ENCODE results near the gene PIH1D1.

The PIH1D1 gene

DNA sequence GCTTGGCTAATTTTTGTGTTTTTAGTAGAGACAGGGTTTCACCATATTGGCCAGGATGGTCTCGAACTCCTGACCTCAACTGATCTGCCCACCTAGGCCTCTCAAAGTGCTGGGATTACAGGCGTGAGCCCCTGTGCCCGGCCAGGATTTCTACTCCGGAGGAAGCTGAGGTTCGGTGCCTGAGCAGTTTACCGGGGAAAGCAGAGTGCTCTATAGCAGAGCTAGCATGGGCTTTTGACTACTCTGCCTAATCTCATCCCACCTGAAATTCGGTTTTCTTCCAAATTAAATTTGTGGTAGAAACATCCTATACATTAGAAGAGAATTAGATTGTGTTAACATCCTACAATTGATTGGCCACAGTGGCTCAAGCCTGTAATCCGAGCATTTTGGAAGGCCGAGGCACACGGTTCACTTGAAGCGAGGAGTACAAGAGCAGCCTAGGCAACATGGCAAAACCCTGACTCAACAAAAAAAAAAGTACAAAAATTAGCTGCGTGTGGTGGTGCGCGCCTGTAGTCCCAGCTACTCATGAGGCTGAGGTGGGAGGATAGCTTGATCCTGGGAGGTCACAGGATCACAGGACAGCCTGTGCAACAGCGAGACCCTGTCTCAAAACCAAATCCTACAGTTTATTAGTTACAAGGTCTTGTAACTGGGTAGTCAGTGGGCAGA, 37.4 kb upstream of the PIH1D1 start:
- no peak for DNase-seq (ENCODE audit: low read depth)
- H3K4me3 ChIP-seq (replicated peaks; ENCODE audit: low read depth, low read length): peak overlapping the region; percentile 100
- TF ChIP-seq, protein P1, sequence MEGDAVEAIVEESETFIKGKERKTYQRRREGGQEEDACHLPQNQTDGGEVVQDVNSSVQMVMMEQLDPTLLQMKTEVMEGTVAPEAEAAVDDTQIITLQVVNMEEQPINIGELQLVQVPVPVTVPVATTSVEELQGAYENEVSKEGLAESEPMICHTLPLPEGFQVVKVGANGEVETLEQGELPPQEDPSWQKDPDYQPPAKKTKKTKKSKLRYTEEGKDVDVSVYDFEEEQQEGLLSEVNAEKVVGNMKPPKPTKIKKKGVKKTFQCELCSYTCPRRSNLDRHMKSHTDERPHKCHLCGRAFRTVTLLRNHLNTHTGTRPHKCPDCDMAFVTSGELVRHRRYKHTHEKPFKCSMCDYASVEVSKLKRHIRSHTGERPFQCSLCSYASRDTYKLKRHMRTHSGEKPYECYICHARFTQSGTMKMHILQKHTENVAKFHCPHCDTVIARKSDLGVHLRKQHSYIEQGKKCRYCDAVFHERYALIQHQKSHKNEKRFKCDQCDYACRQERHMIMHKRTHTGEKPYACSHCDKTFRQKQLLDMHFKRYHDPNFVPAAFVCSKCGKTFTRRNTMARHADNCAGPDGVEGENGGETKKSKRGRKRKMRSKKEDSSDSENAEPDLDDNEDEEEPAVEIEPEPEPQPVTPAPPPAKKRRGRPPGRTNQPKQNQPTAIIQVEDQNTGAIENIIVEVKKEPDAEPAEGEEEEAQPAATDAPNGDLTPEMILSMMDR (IDR thresholded peaks at IDR 0.05; ENCODE audit: low read length, missing control alignments): no peak

GRCh38 chr19:49488046-49488862, 36.6 kb upstream of the PIH1D1 start:
- TF ChIP-seq, protein P1 (IDR thresholded peaks at IDR 0.05; ENCODE audit: low read length, missing control alignments): no peak
- H3K4me3 ChIP-seq (replicated peaks; ENCODE audit: low read depth, low read length): peak overlapping the region; percentile 100
- DNase-seq (ENCODE audit: low read depth): no peak

- peak within 1 kb of the TSS; percentile 100 for H3K4me3 ChIP-seq (replicated peaks; ENCODE audit: low read depth, low read length)
- DNase-seq (ENCODE audit: low read depth): peak; percentile 100
- TF ChIP-seq, protein P1 (IDR thresholded peaks at IDR 0.05; ENCODE audit: low read length, missing control alignments): no peak
Observed at GRCh38 chr19:49487277-49488045, 35.8 kb upstream of the PIH1D1 start, which contains the start of gene RPL13A. Gene RPL13A (plus strand): TSS chr19:49487608. CDS start chr19:49487630, 22 bp downstream.

GRCh38 chr19:49486710-49487276, 35.2 kb upstream of the PIH1D1 start:
- no peak for DNase-seq (ENCODE audit: low read depth)
- TF ChIP-seq, protein P1 (IDR thresholded peaks at IDR 0.05; ENCODE audit: low read length, missing control alignments): no peak
- no peak overlapping the region for H3K4me3 ChIP-seq (replicated peaks; ENCODE audit: low read depth, low read length)

GRCh38 chr19:49486232-49486631, 34.6 kb upstream of the PIH1D1 start:
- TF ChIP-seq, protein P1 (IDR thresholded peaks at IDR 0.05; ENCODE audit: low read length, missing control alignments): no peak
- H3K4me3 ChIP-seq (replicated peaks; ENCODE audit: low read depth, low read length): no peak overlapping the region

DNA sequence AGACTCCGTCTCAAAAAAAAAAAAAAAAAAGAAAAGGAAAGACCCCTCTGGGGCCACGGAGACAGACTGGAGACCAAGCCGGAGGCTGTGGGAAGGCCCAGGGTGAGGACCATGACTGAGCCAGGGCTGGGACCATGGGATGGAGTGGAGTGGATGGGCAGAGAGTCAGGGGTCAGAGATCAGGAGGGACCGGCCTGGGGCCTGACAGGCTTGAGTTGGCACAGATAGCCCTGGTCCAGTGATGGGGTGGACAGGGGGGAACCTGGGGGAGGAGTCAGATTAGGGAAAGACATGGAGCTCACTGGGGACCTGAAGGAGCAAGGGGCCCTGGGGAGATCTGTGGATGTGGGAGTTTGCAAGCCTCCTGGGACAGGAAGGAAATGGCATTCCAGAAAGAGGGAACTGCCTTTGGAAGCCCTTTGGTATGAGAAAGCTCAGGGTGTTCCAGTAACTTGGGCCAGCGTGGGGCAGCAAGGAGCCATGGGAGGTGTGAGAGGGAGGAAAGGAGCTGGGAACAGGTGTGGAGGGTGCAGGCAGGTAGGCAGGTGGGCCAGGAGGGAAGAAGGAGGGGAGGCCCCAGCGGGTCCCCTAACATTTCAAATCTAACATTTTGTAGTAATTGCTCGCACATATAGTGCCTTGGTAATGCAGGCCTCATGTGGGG, 29.5 kb upstream of the PIH1D1 start:
- TF ChIP-seq, protein P1 (IDR thresholded peaks at IDR 0.05; ENCODE audit: low read length, missing control alignments): no peak
- no peak overlapping the region for H3K4me3 ChIP-seq (replicated peaks; ENCODE audit: low read depth, low read length)
- no peak for DNase-seq (ENCODE audit: low read depth)

More at GRCh38 chr19:49486232-49486631, 34.6 kb upstream of the PIH1D1 start:
- DNase-seq (ENCODE audit: low read depth): no peak
